Stimulated activated CD4-positive, alpha-beta T cell treated with anti-CD3 and anti-CD28 coated beads, Interleukin-15, amount 100 ng/mL, for 48 hours (primary cell): ENCODE measurements around the gene GCHFR.

Experiments used
- DNase-seq, 2 donors: peaks; one replicate each; pipeline ENCODE4 v3.0.0-alpha.2; 2020; ENCODE audit warnings: low read depth in 2 of 2

GCHFR gene

DNA sequence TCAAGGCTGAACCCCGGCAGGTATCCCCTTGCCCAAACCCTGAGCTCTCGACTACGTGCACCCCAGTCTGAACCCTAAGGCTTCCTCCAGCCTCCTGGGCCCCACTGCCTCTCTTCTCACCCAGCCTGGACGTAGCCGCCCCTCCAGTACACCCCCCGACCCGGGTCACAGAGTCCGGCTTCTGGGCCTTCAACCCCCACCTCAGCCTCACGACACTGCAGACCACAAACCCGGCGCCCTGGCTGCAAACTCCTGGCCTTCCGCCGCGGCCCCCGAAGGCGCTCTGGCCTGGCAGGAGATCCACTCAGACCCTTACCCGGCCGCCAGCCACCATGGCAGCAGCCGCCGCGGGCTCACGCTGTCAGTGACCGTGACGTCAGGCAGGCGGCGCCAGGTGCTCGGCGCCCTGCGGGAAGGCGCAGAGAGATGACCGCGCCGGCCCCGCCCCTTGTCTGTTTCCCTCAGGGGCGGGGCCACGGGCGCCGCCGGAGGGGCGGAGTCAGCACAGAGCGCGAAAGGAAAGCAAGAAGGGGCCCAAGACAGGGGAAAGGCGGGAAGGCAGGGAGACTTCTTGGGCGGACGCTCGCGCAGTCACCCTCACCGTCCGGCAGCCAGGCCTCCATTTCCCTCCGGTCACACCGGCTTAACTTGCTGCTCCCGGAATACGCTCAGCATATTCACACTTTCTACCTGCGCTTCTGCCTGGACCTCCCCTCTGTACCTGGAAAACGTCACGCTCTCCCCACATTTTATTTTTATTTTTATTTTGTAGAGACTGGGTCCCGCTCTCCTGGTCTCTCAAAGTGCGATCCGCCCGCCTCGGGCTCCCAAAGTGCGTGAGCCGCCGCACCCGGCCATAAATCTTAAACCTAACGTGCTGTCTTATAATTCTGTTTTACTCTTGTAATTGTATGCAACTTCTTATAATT lies 8.7 kb upstream of the GCHFR start, which contains the start of gene RMDN3:
RMDN3 (minus strand) TSS at position 372 of the 929 bp plus-strand sequence. CDS start 471 bp downstream, outside the sequence.
- peak; percentile 89 to 93 for DNase-seq

DNA sequence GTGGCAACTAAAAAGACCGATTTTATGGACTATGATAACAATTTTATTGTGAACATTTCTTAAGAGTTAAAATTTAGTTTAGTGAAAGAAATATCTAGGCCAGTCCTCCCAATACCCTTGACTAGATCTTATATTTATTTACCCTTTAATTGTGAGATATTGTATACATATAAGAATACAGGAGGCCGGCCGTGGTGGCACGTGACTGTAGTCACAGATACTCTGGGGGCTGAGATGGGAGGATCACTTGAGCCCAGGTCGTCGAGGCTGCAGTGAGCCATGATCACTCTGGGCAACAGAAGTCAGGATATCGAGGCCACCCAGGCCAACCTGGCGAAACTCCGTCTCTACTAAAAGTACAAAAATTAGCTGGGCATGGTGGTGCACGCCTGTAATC lies 8.1 kb upstream of the GCHFR start:
- no peak for DNase-seq

DNA sequence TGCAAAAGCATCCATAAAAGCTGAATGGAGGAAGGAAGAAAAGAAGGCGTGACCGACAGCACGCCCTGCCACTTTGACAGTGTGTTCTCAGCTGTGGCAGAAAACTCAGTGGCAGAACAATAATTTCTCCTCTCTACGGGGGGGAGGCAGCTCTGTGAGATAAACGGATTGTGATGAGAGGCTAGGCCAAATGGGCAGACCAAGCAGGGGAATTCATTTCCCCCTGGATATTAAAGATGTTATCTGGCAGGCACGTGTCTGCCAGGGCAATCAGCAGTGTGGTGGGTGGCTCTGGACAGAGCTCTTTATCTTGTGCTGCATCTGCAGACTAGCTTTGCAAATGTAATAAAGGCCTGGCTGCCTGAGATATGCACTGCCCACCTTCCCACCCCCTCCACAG lies 6.9 kb upstream of the GCHFR start:
- no peak for DNase-seq

DNA sequence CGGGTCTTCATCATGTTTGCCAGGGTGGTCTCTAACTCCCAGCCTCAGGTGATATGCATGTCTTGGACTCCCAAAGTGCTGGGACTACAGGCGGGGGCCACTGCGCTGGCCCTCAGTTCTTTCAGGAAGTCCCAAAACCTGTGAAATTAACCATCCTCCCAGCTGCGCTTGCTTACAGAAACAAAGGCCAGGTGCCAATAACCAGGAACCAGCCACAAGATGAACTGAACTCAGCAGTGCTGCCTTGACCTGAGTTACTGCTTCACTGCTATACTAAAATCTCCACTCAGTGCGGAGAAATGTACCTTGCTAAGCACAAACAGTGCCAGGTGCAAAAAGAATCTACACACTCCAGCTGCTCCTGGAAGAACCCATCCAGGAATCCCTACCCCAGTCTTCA lies 3.9 kb upstream of the GCHFR start:
- DNase-seq = no peak

DNA sequence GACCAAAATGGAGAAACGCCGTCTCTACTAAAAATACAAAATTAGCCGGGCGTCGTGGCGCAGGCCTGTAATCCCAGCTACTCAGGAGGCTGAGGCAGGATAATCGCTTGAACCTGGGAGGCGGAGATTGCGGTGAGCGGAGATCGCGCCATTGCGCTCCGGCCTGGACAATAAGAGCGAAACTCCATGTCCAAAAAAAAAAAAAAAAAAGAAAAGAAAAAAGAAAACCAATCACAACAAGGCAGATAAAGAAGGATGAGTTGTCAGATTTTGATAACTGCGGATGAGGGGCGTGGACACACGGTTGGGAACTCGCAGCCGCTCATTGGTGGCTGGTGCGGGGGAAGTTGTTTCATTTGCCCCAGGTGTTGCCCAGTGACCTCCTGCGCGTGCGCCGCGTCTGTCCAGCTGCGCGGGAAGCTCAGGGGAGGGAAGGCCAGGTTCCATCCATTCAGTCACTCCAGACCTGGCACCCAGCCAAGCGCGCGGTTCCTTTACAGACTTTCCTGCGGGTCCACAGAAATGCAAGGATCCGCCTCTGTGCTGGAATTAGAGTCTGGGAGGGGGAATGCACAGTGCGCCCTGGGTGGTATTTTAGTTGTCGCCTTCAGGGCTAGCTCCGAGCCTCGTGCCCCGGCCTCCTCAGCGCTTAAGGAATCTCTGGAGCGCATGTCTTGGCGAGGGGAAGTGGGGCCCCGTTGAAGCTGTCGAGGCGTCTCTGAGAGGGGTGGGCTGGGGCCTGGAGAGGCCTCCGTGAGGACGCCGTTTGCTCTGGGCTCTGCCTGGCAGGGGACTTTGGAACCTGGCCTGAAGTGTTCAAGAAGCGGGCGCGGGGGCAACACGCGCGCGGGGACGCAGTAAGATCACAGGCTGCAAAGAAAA lies 708 bp upstream of the GCHFR start:
- DNase-seq = peak in 1 of 2 donors; percentile 42

DNA sequence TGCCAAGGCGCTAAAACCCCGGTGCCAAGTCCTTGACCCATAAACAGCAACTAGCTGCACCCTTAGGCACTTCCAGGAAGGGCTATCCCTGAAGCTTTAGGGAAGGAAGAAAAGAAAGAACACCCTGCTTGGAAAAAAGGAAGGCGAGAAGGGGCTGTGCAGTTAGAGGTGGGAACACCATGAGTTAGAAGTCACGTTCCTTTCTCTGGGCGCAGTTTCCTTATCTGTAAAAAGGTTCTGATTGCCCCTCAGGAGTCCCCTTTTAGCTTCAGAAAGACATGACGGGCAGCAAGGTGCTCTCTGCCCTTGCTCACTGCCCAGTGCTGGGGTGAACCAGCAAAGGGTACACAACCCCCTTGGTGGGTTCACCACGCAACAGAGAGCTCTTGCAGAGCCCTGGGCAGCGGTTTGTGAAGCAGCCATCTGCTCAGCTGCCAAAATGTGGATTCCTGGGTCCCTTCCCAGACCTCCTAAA lies 798 bp downstream of the GCHFR start:
- no peak for DNase-seq

DNA sequence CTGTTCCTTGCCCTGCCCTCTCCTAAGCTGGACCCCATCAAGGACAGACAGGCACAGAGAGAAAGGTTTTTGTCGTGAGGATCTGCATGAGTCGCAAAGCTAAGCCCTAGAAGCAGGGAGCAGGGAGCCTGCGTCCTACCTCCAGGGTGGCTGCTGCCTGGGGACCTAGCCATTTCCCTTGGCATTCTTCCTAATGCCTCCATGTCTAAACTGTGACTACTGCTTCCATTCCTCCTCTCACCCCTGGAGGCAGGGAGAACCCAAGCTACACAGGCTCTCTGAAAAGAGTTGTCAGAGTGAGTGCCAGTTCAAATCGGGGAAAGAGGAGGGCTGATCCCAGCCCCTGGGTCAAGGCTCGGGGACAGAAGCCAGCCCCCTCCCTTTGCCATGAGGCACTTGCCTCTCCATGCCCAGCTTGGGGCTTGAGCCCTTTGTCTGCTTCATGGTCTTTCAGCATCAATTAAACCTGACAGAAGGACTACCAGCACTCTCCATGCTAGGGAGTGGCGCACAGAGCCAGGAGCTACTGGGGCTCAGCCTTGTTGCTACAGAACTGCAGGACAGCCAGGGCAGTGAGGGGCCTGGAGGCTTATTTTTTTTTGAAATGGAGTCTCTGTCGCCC lies 2.4 kb downstream of the GCHFR start:
- DNase-seq = no peak

DNA sequence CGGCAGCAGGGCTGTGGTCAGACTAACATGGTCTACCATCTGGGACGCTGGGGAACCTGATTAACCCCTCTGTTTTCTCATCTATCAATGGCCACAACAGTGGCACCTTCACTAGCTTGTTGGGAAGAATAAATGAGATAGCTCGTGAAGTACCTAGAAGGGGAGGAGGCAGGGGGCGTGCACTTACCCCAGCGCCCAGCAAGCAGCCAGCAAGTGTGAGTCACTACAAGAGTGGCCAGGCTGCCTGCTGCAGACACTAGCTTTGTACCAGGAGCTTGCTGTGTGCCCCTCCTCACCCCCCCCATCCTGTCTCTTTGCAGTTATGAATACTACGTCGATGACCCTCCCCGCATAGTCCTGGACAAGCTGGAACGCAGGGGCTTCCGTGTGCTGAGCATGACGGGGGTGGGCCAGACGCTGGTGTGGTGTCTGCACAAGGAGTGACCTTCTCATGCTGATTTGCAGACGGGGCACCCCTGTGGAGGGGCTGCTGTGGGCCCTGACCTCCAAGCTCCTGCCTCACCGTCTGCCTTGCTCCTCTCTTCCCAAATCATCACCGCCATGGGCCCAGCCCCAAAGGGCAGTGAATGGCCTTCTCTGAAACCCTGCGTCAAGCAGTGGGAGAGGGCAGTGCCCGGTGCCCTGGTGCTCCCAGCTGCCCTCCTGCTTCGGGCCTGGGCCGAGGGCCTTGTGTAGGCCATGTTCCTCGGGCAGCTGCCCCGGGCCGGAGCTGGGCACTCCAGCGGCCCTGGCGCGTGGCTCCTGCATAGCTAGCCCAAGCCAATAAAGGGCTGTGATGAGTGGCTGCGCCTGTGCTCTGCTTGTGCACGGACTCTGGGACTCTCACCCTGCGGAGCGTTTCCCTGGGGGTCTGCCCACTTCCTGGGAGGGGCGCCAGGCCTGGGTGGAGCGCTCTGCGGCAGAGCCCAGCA lies 3.3 kb downstream of the GCHFR start:
- no peak for DNase-seq

DNA sequence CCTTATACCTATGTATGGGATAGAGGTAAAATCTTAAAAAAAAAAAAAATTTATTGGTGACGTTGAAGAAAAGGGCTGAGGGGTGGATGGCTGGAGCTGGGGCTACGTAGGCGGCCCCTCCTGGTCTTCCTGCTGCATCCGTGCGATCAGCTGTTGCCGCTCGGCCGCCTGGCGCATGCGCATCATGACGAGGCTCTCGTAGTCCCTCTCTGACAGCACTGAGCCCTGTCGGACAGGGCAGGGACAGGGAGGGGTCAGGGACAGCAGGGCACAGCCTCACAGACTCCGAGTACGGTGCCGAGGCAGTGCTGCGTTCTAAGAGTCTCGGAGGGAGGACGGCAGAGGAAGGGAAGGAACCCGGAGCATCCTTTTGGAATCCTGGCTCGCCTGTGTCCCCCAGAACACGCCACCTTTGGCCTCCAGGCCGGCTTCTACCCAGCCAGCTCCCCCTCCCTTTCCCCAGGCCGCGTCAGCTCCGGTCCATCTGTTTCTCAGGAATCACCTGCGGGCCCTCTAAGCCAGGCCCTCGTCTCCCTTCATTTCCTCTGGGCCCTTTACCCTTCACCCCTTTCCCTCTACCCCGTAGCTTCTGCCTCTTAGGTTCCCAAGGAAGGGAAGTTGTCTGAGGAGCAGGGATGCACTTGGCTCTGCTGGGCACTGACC lies 4.1 kb downstream of the GCHFR start:
- no peak for DNase-seq

DNA sequence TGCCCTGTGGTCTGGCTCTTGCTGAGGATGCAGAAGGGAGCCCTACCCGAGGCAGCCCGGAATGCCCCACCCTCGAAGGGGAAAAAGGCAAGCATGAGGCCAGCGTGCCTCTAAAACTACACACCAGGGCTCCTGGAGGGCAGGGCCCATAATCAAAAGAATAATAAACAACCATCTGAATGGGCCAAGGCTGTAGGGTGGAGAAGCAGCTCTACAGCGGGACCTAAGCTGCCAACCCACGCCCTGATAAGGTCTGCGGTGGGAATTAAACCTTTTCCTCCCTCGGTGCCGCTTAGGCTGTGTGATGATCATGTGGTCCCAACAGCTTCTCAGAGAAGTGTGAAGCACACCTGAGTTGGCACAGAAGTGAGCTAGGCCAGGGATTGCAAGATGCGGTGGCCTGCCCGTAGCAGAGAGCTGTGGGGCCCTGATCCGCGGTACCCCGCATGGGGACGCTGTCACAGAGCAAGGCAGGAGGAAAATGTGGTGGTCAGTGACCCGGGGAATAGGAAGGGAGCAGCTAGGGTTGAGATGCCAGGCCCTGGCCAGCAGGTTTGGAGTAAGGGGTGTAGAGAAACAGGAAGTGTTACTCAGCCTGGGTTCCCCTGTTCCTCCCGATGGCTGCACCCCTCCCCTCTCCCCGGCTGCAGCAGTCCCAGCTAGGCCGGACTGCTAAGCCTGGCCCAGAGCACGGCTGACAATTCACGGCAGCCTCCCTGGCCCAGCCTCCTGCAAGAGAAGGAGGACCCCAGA lies 4.8 kb downstream of the GCHFR start:
- DNase-seq = no peak

DNA sequence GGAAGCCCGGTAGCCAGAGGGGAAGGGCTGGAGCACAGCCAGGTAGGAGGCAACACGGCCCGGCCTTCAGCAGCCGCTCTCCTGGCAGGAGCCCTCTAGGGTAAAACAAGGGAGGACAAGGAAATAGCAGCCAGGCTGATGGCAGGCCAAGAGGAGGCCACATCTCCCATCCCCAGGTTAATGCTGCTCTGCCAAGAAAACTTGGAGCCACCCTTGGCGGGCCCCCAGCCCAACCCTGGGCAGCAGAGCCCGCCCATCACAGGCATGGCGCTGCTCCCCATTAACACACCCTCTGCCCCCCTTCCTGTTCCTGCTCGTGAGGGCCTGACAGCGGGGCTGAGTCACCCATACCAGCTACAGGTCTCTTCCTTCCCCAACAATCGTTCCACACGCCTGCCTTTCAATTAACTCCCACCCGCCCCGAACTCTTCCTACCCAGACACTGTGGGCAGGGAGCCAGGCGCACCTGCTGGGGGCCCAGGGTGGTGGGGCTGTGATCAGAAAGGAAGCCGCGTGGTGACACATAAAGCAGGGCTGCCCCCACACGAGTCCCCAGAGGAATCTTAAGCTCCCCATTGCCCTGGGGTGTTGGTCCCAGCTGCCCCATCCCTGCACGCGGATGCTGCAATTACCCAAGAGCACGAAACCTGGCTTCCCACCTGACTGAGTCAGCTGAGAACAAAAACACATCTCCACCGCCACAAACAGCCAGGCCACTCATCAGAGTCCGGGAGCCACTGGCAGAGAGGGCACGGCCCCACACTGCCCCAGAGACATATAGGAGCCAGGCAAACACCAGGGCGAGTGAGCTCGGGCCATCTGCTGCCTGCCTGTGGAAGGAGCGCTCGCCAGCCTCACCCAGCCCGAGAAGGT lies 5.6 kb downstream of the GCHFR start, which contains the start of gene C15orf62:
C15orf62 (plus strand) TSS at position 707 of the 873 bp plus-strand sequence. CDS start 516 bp downstream, outside the sequence.
- DNase-seq = peak; percentile 43 to 48

DNA sequence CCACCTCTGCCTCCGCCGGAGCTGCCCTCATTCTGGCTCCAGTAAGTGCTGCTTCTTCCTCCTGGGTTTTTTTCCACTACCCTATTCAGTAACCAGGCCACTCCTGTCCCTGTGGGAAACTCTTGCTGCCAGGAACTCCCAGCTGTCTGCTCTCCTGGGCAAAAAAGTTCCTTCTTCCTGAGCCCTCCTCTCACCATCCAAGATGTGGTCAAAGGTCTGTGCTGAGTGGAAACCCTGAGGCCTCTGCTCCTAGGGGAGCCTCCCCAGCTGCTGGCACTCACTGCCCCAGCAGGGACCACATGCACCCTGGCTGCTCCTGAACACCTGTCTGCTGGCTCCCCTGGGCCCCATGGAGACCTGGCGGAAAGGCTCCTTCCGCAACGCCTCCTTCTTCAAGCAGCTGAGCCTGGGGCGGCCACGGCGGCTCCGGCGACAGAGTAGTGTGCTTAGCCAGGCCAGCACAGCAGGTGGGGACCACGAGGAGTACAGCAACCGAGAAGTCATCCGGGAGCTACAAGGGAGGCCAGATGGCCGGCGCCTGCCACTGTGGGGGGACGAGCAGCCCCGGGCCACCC lies 6.4 kb downstream of the GCHFR start:
- no peak for DNase-seq

DNA sequence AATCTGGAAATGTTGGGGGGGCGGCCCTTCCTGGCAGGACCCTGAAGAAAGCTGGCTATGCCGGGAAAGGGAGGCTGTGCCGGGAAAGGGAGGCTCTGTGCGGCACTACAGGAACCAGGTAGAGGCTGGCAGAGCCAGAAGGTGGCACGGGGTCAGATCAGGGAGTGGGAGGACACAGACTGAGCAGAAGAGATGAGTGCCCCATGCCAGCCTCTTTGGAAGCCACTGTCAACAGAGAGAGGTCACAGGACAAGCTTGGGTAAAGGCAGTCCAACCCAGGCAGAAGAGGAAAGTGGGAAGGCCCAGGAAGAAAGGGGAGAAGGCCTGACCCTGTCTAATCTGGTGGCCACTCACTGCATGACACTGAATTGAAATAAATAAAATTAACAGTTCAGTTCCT lies 7.4 kb downstream of the GCHFR start:
- DNase-seq = no peak

DNA sequence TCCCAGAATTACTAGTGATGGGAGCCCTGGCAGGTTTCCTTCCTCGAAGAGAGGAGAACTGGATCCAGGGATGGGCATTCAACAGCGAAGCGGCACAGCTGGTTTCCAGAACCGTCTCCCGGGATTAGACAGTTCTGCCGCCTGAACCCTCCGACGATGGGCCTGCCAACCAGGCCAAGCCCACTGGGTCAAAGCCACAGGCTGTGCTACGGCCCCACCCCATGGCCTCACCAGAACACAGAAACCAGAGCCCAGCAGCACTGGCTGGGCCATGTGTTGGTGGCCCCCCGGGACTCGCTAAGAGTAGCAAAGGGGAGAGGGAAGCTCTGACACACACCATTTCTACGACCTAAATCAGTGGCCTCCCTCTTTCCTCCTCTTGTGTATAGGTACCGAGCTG lies 8.1 kb downstream of the GCHFR start:
- no peak for DNase-seq

DNA sequence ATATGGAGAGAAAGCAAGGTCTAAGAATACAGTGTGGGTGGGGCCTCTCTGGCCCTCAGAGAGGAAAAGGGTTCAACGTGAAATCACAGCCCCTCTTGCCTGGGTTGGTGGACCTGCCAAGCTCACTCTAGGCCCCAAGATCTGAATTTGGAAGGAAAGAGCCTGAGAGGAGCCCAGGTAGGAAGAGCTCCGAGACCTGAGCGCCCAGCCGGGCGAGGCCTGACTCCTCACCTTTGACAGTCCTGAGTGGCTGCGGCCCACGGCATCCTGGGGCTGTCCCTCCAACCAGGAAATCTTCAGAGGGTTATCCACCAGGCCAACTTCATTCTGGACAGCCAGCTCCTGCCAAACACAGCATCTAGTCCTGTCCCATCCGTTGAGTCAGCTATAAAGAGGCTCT lies 9.6 kb downstream of the GCHFR start:
- DNase-seq = no peak

DNA sequence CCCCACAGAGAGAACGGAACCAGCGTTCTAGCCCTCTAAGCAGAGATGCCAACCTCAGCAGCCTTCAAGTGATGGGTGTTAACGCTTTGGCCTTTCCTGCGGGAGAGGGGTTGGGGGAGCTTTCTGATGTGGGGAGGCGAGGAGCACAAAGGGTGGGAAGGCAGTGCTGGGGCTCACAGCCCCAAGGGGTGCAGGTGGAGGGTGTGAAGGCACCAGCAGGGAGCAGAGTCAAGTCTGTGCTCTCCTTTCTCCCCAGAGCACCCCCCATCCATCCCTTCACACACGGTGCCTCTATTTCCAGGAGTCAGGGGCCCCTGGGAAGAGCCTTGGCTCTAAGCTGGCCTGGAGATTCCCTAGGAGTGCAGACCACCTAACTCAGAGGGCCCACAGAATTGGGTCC lies 10.0 kb downstream of the GCHFR start:
- DNase-seq = no peak

DNA sequence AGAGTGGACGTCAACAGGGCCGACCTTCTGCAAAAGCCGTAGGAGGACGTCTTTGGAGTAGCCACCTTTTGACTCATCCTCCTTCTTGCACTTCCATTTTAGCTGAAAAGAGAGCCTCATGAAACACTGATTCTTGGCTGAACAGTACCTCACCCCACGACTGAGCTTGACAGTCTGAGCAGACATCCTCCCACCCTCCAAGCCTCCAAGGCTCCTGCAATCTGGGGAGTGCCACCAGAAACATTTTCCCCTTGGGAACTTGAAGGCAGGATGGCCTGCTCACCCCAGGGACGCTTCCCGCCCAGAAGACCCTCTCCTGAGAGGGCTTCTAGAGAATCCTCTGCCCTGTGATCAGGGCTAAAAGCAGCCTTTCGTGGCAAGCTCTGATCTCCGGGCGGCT lies 11.1 kb downstream of the GCHFR start:
- DNase-seq = no peak
